HG03280 (cell line): ENCODE measurements around the gene USHBP1.
A peak's percentile ranks its signal among the peaks of the same experiment; 100 is the strongest.

ENCODE experiments used
- ATAC-seq: cut with Tn5 transposase; IDR thresholded peaks from one replicate; pipeline ENCODE4 v1.9.1; 2021; ENCODE audit warnings: mild to moderate bottlenecking, moderate library complexity; ENCODE audit not compliant: unreplicated experiment

Gene USHBP1, protein sequence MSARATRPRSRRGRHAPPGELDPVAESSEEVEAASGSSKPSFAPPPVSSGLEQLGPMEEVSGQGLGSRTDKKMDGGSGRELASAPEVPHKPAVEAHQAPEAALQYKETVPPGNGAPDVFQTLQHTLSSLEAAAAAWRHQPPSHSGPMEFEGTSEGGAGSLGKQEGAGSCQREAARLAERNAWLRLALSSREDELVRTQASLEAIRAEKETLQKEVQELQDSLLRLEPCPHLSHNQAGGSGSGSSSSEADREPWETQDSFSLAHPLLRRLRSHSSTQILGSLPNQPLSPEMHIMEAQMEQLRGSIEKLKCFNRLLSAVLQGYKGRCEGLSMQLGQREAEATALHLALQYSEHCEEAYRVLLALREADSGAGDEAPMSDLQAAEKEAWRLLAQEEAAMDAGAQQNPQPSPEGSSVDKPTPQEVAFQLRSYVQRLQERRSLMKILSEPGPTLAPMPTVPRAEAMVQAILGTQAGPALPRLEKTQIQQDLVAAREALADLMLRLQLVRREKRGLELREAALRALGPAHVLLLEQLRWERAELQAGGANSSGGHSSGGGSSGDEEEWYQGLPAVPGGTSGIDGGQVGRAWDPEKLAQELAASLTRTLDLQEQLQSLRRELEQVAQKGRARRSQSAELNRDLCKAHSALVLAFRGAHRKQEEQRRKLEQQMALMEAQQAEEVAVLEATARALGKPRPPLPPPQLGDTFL

DNA sequence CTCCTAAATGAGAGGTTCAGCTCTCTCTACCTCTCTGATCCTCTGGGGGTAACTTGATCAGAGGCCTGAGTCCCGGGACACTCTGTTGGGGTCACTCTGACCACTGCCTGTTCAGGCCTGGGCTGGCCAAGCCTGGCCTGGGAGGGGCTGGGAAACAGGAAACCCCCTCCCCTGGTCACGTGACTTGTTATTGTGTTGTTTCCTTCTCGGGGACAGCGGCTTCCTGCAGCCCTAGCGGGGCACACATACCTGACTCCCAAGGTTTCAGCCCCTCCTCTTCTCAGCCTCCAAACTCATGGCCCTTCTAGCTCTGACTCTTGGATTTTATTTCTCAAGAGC, at the start of gene USHBP1:
Gene USHBP1, minus strand, starts transcription at position 105 of the 339 bp plus-strand sequence. CDS start 446 bp downstream, outside the sequence.
- no peak for ATAC-seq

- ATAC-seq, result no peak
Observed at GRCh38 chr19:17314007-17314593, 49.6 kb upstream of the USHBP1 start.

DNA sequence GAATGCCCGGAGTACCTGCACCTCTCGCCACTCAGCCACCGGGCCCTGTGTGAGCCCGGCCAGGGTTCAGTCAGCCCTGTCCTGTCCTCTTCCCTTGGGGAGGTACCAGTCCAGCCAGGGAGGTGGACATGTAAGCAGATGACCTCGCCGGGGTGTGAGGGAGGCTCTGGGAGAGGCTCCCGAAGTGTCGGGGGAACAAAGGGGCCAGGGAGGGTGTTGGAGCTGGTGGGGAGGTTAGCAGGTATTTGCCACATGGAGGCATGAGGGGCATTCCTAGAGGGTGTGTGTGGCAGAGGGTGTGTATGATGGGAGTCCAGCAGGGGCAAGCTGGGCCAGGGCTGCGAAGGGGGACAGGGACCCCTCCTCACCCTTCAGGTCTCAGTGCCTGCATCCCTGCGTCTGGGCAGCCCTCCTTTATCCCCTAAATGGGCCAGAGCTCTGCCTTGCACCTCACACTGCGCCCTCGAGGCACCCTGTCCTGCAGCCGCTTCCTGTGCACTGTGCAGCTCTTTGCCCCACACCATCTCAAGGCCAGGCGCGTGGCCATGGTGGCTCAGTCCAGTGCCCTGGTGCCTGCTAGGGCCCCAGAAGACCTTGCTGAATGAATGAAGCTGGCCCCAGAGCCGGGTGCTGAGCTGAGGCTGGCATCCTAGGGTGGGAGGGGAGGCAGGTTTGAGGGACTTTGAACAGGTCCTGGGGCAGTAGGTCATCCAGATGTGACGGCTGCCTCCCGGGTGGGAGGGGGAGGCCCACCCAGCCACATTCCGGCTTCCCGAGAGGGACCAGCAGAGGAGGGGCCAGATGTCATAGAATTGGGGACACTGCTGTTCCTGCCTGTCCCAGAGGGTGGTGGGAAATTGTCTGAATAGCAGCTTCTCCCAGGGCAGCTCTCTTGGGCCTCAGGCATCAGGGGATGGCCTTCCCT, 47.9 kb upstream of the USHBP1 start:
- ATAC-seq, result no peak

- ATAC-seq, result no peak
Observed at GRCh38 chr19:17311455-17312188, 47.1 kb upstream of the USHBP1 start.

GRCh38 chr19:17309965-17310461, 45.5 kb upstream of the USHBP1 start:
- no peak for ATAC-seq

GRCh38 chr19:17309198-17309964, 44.8 kb upstream of the USHBP1 start, which contains the start of gene DDA1:
Gene DDA1, plus strand, starts transcription at chr19:17309563. Its CDS starts 92 bp downstream, at chr19:17309655.
- peak; percentile 65 for ATAC-seq

GRCh38 chr19:17307876-17308377, 43.4 kb upstream of the USHBP1 start:
- no peak for ATAC-seq

DNA sequence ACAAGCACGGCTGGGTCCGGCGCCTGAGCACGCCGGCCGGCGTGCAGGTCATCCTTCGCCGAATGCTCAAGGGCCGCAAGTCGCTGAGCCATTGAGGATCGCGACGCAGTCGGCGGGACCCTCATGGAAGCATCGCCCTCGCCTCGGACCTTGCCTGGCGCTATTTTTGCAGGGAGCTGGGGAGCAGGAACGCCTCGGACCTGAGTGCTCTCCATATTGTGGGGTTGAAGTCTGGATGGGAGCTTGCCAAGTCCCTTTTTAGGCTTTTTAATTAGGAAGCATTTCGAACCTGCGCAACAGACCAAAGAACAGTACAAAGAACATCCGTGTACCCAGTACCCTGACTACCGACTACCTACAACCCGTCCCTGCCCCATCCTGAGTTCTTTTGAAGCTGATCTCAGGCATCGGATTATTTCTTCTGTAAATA, 41.8 kb upstream of the USHBP1 start:
- no peak for ATAC-seq

GRCh38 chr19:17305517-17306284, 41.2 kb upstream of the USHBP1 start, which contains the start of gene MRPL34:
Gene MRPL34, plus strand, starts transcription at chr19:17305872. Its CDS starts 21 bp downstream, at chr19:17305893.
- peak; percentile 68 for ATAC-seq

- no peak for ATAC-seq
Observed at GRCh38 chr19:17305216-17305516, 40.6 kb upstream of the USHBP1 start.

GRCh38 chr19:17304386-17305215, 40.1 kb upstream of the USHBP1 start:
- no peak for ATAC-seq

GRCh38 chr19:17303940-17304267, 39.4 kb upstream of the USHBP1 start:
- no peak for ATAC-seq

GRCh38 chr19:17303167-17303939, 38.8 kb upstream of the USHBP1 start, which contains the start of gene ABHD8:
Gene ABHD8, minus strand, starts transcription at chr19:17303425. Its CDS starts 1,809 bp downstream, at chr19:17301616.
- peak; percentile 65 for ATAC-seq

GRCh38 chr19:17302391-17303166, 38.0 kb upstream of the USHBP1 start:
- ATAC-seq, result no peak

DNA sequence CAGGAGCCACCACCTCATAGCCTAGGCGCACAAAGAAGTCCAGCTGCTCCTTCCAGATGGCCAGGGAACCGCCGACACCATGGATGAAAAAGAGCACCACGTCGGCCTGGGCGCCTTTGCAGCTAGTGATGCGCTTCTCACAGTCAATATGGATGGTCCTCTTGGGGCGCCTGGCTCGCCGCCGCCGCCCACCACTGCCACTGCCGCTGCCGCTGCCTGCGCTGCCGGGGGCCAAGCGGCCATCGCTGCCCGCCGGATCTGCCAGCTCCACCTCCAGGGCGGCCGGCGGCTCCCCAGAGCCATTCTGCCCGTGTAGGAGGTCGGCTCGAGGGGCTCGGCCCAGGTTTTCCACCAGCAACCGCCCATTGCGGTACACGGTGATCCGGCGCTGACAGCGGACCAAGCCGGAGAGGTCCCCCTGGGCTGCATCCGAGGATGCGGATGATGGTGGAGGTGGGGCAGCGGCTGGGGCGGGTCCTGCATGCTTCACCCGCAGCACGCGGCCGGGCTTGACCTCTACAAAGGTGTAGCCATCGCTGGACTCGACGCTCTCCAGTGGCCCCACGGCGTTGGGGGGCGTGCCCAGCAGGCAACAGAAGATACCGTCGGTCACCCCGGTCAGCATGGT, 36.6 kb upstream of the USHBP1 start:
- ATAC-seq, result no peak
